Lower leg skin (tissue), 4 donors: ENCODE measurements around the gene CFAP97D2. TPM values are rescaled to one million over a fixed set of nuclear protein-coding genes. Genes with fewer than 3 reads are reported as not detected.
"Not testable (repeated sequence)": the region's sequence is repeated elsewhere in the genome, so short reads cannot be mapped to it uniquely, and the experiment has no call there.

Experiments
- DNase-seq, 2 donors: peaks; one replicate each; pipeline ENCODE4 v3.0.0-alpha.2; 2019; ENCODE audit warnings: low spot score in 2 of 2
- H3K4me3 ChIP-seq: fragments of 200-600 bp; sonication (generic); 2 replicates; pipeline ENCODE4 v1.5.1; 2017; ENCODE audit warnings: mild to moderate bottlenecking, low read depth; ENCODE audit not compliant: poor library complexity, severe bottlenecking
- CTCF ChIP-seq, 3 donors: fragments of 450-650 bp; IDR thresholded peaks; one replicate each; pipeline ENCODE4 v1.5.1; 2016; ENCODE audit warnings: antibody characterized with exemption in 3 of 3, mild to moderate bottlenecking in 3 of 3, moderate library complexity in 2 of 3
- POLR2A ChIP-seq, 2 donors: fragments of 450-650 bp; IDR thresholded peaks; one replicate each; pipeline ENCODE4 v1.6.1; 2016 to 2017; ENCODE audit warnings: antibody characterized with exemption in 2 of 2, mild to moderate bottlenecking in 1 of 2, moderate library complexity in 1 of 2
- WGBS, 2 donors: methylation state at CpG; one replicate each; pipeline ENCODE4 v1.1.5; 2018; 5-methylcytosine and 5-hydroxymethylcytosine counted together
- intact Hi-C: fragments of 100-400 bp; cut with DNase I; formaldehyde crosslinking; loops from one replicate; pipeline ENCODE4 v1.15.0; 2023; ENCODE audit warnings: low total_unique reads
- total RNA-seq, 4 donors: library from RNA; depleted of rRNA; stranded (reverse); fragments of >200 nt; gene quantifications; one replicate each; pipeline ENCODE4 v1.1.0, GENCODE V29; 2016

CFAP97D2 gene
- total RNA-seq, 4 donors from 2014 or later, result not detected

- intact Hi-C loops, result no loop called here
- H3K4me3 ChIP-seq, result no peak overlapping the region
- WGBS, 2 donors, result 95 to 96% methylated on average over 14 of the region's 14 CpGs
- peak in 1 of 2 donors; percentile 72 for DNase-seq
- TF ChIP-seq POLR2A (IDR thresholded peaks at IDR 0.05), result no peak
- TF ChIP-seq CTCF (IDR thresholded peaks at IDR 0.05), result no peak
Observed at GRCh38 chr13:114145722-114146121, 33.3 kb upstream of the CFAP97D2 start.

- intact Hi-C loops, result no loop called here
- 96 to 98% methylated on average over 14 of the region's 14 CpGs for WGBS, 2 donors
- H3K4me3 ChIP-seq, result no peak overlapping the region
- peak in 1 of 2 donors; percentile 73 for DNase-seq
- TF ChIP-seq POLR2A (IDR thresholded peaks at IDR 0.05), result no peak
- TF ChIP-seq CTCF (IDR thresholded peaks at IDR 0.05), result no peak
Observed at GRCh38 chr13:114146173-114146572, 32.9 kb upstream of the CFAP97D2 start.

- 83 to 91% methylated on average over 10 of the region's 10 CpGs for WGBS, 2 donors
- intact Hi-C loops, result no loop called here
- no peak overlapping the region for H3K4me3 ChIP-seq
- peak in 1 of 2 donors; percentile 81 for DNase-seq
- no peak for TF ChIP-seq CTCF (IDR thresholded peaks at IDR 0.05)
- no peak for TF ChIP-seq POLR2A (IDR thresholded peaks at IDR 0.05)
Observed at GRCh38 chr13:114146629-114147028, 32.4 kb upstream of the CFAP97D2 start.

GRCh38 chr13:114147803-114148520 is 31.1 kb upstream of the CFAP97D2 start:
- TF ChIP-seq CTCF (IDR thresholded peaks at IDR 0.05) (no peak), POLR2A (IDR thresholded peaks at IDR 0.05) (no peak)
- WGBS, 2 donors, result 75 to 78% methylated on average over 15 of the region's 22 CpGs
- peak in 1 of 2 donors; percentile 82 for DNase-seq
- intact Hi-C loops, result no loop called here
- H3K4me3 ChIP-seq, result no peak overlapping the region

DNA sequence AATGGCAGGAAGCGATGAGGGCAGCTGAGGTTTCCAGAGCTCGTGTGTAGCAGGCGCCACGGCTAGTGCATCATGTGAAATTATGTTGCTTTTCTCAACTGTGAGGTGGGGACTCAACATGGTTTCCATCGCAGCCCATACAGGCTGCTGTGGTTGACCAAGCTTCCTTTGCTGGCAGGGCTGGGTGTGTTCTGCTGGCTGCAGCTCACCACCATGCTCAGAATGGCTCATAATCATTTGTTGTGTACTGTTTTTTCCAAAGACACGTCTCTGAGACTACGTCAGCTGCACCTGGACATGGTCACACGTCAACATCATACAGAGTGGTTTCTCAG is 30.6 kb upstream of the CFAP97D2 start:
- intact Hi-C loops, result no loop called here
- no peak overlapping the region for H3K4me3 ChIP-seq
- TF ChIP-seq POLR2A (IDR thresholded peaks at IDR 0.05), result no peak
- no peak for TF ChIP-seq CTCF (IDR thresholded peaks at IDR 0.05)
- WGBS, 2 donors, result 67 to 71% methylated on average over 8 of the region's 8 CpGs
- DNase-seq, result no peak

DNA sequence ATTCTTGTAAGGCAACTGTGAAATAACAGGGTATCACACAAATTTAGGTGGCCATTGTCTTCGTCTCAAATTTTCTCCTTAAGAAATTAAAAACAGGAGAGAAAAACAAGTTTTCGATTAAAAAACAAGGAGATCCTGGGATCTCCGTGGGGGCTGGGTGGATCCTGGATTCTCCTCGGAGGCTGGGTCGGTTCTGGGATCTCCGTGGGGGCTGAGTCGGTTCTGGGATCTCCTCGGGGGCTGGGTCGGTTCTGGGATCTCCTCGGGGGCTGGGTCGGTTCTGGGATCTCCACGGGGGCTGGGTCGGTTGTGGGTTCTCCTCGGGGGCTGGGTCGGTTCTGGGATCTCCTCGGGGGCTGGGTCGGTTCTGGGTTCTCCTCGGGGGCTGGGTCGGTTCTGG is 30.2 kb upstream of the CFAP97D2 start:
- intact Hi-C loops, result not testable (repeated sequence)
- WGBS, 2 donors, result 89 to 93% methylated on average over 18 to 19 of the region's 19 CpGs

More for the DNA sequence above, 30.2 kb upstream of the CFAP97D2 start:
- DNase-seq, result peak in 1 of 2 donors; percentile 76
- H3K4me3 ChIP-seq, result not testable (repeated sequence)
